Measurements from ENCODE around the gene RSPH9.

GRCh38 chr6:43610431-43610830, 34.4 kb upstream of the RSPH9 start:
- TF ChIP-seq EZH2phosphoT487 (IDR thresholded peaks at IDR 0.05; ENCODE audit: borderline replicate concordance, low read length) (no peak), CTCF (IDR thresholded peaks at IDR 0.05; ENCODE audit: low read depth, low read length, poor library complexity, severe bottlenecking) (no peak)

Measured in DOHH2 (cell line).